ENCODE measurements around the gene ARID5A. TPM values are rescaled to one million over a fixed set of nuclear protein-coding genes. Genes with fewer than 3 reads are reported as not detected.

ARID5A gene
- total and polyA plus RNA-seq, 4 donors = 12.5 to 61.9 (median 28.4) TPM

- DNase-seq (no peak), ATAC-seq (ENCODE audit: insufficient read depth, low FRiP score) (no peak)
- Histone ChIP-seq H3K4me3 (no peak overlapping the region), H3K36me3 (ENCODE audit: control insufficient read depth in 4 of 4, insufficient read depth in 4 of 4, low read length in 4 of 4) (no peaks in the 10 kb centered on the region), H3K4me1 (ENCODE audit: control insufficient read depth in 5 of 5, insufficient read depth in 5 of 5, low read length in 5 of 5) (peaks cover 0 to 28% (median 4%) of the 10 kb centered on the region in 5 donors), H3K9me3 (ENCODE audit: control insufficient read depth in 4 of 4, insufficient read depth in 3 of 4, low read length in 3 of 4) (peaks cover 0 to 2% (median 0%) of the 10 kb centered on the region in 4 donors), H3K27me3 (ENCODE audit: control insufficient read depth in 3 of 3, insufficient read depth in 3 of 3, low read length in 2 of 3) (peaks cover 0 to 23% (median 16%) of the 10 kb centered on the region in 3 donors), H3K9ac (ENCODE audit: insufficient read depth in 1 of 2, low read length in 2 of 2) (no peak overlapping the region), H3K27ac (ENCODE audit: low read depth in 1 of 2, low read length in 1 of 2) (no peak overlapping the region)
- 76% methylated on average over 13 of the region's 13 CpGs for WGBS, 2 donors
- no peak for TF ChIP-seq CTCF (IDR thresholded peaks at IDR 0.05; ENCODE audit: control extremely low read depth, extremely low read depth)
Observed at GRCh38 chr2:96502891-96503636, 33.5 kb upstream of the ARID5A start.

- H3K9me3 ChIP-seq (ENCODE audit: control insufficient read depth in 4 of 4, insufficient read depth in 3 of 4, low read length in 3 of 4) = peaks cover 0 to 2% (median 0%) of the 10 kb centered on the region in 4 donors
- no peaks in the 10 kb centered on the region for H3K36me3 ChIP-seq (ENCODE audit: control insufficient read depth in 4 of 4, insufficient read depth in 4 of 4, low read length in 4 of 4)
- no peak for DNase-seq
- H3K27me3 ChIP-seq (ENCODE audit: control insufficient read depth in 3 of 3, insufficient read depth in 3 of 3, low read length in 2 of 3) = peaks cover 0 to 23% (median 16%) of the 10 kb centered on the region in 3 donors
- WGBS, 2 donors = 85 to 93% methylated on average over 12 of the region's 12 CpGs
- no peak for ATAC-seq (ENCODE audit: insufficient read depth, low FRiP score)
- no peak for TF ChIP-seq CTCF (IDR thresholded peaks at IDR 0.05; ENCODE audit: control extremely low read depth, extremely low read depth)
- no peak overlapping the region for H3K4me3 ChIP-seq
- H3K9ac ChIP-seq (ENCODE audit: insufficient read depth in 1 of 2, low read length in 2 of 2) = no peak overlapping the region
- peaks cover 0 to 33% (median 7%) of the 10 kb centered on the region in 5 donors for H3K4me1 ChIP-seq (ENCODE audit: control insufficient read depth in 5 of 5, insufficient read depth in 5 of 5, low read length in 5 of 5)
- no peak overlapping the region for H3K27ac ChIP-seq (ENCODE audit: low read depth in 1 of 2, low read length in 1 of 2)
Observed at GRCh38 chr2:96503637-96504243, 32.8 kb upstream of the ARID5A start.

- Histone ChIP-seq H3K27me3 (ENCODE audit: control insufficient read depth in 3 of 3, insufficient read depth in 3 of 3, low read length in 2 of 3) (peaks cover 0 to 8% (median 7%) of the 10 kb centered on the region in 3 donors), H3K4me1 (ENCODE audit: control insufficient read depth in 5 of 5, insufficient read depth in 5 of 5, low read length in 5 of 5) (peaks cover 0 to 33% (median 10%) of the 10 kb centered on the region in 5 donors), H3K4me3 (no peak within 1 kb of the TSS), H3K9me3 (ENCODE audit: control insufficient read depth in 4 of 4, insufficient read depth in 3 of 4, low read length in 3 of 4) (peaks cover 0 to 2% (median 0%) of the 10 kb centered on the region in 4 donors), H3K9ac (ENCODE audit: insufficient read depth in 1 of 2, low read length in 2 of 2) (no peak within 1 kb of the TSS), H3K27ac (ENCODE audit: low read depth in 1 of 2, low read length in 1 of 2) (no peak within 1 kb of the TSS), H3K36me3 (ENCODE audit: control insufficient read depth in 4 of 4, insufficient read depth in 4 of 4, low read length in 4 of 4) (no peaks in the 10 kb centered on the region)
- no peak for TF ChIP-seq CTCF (IDR thresholded peaks at IDR 0.05; ENCODE audit: control extremely low read depth, extremely low read depth)
- 56 to 77% methylated on average over 9 of the region's 9 CpGs for WGBS, 2 donors
- no peak for ATAC-seq (ENCODE audit: insufficient read depth, low FRiP score)
- no peak for DNase-seq
Observed at GRCh38 chr2:96505231-96505889, 31.2 kb upstream of the ARID5A start, which contains the start of gene NEURL3. Gene NEURL3, minus strand, starts transcription at chr2:96505357. Its CDS starts 71 bp downstream, at chr2:96505286.
